Breast epithelium (tissue), 3 donors: ENCODE data around the gene MYL7.

Experiments
- CTCF ChIP-seq, 3 donors: fragments of 450-650 bp; IDR thresholded peaks; one replicate each; pipeline ENCODE4 v1.5.1; 2016 to 2017; ENCODE audit warnings: antibody characterized with exemption in 3 of 3, mild to moderate bottlenecking in 3 of 3, moderate library complexity in 3 of 3
- POLR2A ChIP-seq: fragments of 450-650 bp; IDR thresholded peaks from one replicate; pipeline ENCODE4 v1.6.1; 2016; ENCODE audit warnings: antibody characterized with exemption, mild to moderate bottlenecking, moderate library complexity
- POLR2AphosphoS5 ChIP-seq, 3 donors: sonication (generic); formaldehyde crosslinking; IDR thresholded peaks; one replicate each; pipeline ENCODE4 v1.6.1; 2017; ENCODE audit warnings: antibody characterized with exemption in 3 of 3

GRCh38 chr7:44127161-44127560 is 14.0 kb downstream of the MYL7 start:
- TF ChIP-seq CTCF (IDR thresholded peaks at IDR 0.05): no peak
- TF ChIP-seq POLR2A: no peak
- TF ChIP-seq POLR2AphosphoS5 (IDR thresholded peaks at IDR 0.05): no peak
